GM11168 (cell line): Measurements from ENCODE around the gene PA2G4.
"Not testable (repeated sequence)": the region's sequence is repeated elsewhere in the genome, so short reads cannot be mapped to it uniquely, and the experiment has no call there.

Experiments
- in situ Hi-C: fragments of 300-500 bp; cut with MboI; formaldehyde crosslinking; loops from one replicate; pipeline ENCODE4 v1.12.0; 2022; ENCODE audit warnings: low sequenced_read_pairs; ENCODE audit not compliant: unreplicated experiment

Gene PA2G4

DNA sequence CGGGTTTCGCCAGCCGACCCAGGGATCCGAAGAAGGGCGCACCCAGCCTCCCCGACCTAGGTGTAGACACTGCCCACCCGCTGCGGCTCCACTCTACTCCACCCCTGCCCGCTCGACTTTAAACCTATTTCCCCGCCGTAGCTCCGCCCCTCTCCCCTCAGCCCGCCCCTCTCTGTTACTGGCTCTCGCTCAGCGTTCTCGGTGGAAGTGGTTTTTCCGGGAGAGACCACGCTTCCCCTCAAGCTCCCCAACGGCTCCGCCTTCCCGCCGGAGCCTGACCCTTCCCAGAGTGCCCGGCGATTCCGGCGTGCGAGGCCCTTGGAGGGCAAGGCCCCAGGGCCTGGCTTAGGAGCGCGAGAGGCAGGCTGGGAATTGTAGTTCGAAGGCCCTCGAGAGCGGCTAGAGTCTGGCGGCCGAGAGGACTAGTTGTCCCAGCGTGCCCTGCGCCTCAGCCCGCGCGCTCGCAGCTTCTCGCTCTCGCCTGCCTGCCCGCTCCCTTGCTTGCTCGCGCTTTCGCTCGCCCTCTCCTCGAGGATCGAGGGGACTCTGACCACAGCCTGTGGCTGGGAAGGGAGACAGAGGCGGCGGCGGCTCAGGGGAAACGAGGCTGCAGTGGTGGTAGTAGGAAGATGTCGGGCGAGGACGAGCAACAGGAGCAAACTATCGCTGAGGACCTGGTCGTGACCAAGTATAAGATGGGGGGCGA, at the start of gene PA2G4:
Gene PA2G4, plus strand, starts transcription at position 451 of the 706 bp plus-strand sequence. Its CDS starts 179 bp downstream, at position 630.
- in situ Hi-C loops, result no loop called here

DNA sequence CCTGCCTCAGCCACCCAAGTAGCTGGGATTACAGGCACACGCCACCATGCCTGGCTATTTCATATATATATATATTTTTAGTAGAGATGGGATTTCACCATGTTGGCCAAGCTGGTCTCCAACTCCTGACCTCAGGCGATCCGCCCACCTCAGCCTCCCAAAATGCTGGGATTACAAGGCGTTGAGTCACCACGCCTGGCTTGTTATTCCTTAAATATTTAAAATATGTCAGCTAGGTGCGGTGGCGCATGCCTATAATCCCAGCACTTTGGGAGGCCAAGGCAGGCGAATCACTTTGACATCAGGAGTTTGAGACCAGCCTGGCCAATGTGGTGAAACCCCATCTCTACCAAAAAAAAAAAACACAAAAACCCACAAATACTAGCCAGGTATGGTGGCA, 44.4 kb upstream of the PA2G4 start:
- in situ Hi-C loops, result not testable (repeated sequence)

DNA sequence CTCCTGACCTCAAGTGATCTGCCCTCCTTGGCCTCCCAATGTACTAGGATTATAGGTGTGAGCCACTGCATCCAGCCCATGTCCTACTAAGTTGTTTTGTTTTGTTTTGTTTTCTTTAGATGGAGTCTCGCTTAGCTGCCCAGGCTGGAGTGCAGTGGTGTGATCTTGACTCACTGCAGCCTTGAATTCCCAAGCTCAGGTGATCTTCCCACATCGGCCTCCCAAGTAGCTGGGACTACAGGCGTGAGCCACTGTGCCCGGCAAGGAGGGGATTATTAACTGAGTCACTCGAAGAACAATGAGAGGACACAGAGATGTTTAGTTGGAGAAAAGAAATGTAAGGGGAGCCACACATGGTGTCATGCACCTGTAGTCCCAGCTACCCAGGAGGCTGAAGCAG, 42.4 kb upstream of the PA2G4 start:
- in situ Hi-C loops, result no loop called here

DNA sequence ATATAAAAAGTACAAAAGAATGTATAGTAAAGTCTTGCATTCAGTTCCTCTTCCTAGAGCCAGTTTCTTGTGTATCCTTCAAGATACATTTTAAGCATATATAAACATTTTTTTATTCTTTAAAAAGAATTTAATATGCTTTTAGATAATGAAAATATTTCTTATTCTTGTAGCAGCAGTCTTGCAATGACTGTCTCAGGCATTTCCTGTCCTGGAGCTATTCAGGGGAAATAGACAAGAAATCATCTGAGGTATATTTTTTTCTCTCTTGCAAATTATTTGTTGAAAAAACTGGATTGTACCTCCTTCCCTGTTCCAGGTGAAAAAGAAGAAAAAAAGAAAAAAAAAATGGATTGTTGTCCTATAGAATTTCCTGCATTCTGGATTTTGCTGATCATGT, 41.4 kb upstream of the PA2G4 start:
- in situ Hi-C loops, result no loop called here

DNA sequence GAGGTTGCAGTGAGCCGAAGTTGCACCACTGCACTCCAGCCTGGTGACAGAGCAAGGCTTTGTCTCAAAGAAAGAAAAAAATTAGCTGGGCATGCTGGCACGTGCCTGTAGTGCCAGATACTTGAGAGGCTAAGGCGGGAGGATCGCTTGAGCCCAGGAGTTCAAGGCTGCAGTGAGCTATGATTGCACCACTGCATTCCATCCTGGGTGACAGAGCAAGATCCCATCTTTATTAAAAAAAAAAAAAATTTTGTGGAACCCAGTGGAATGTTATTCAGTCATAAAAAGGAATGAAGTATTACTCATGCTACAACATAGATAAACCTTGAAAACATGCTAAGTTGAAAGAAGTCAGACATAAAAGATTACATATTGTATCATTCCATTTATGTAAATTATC, 32.7 kb upstream of the PA2G4 start:
- in situ Hi-C loops, result no loop called here

DNA sequence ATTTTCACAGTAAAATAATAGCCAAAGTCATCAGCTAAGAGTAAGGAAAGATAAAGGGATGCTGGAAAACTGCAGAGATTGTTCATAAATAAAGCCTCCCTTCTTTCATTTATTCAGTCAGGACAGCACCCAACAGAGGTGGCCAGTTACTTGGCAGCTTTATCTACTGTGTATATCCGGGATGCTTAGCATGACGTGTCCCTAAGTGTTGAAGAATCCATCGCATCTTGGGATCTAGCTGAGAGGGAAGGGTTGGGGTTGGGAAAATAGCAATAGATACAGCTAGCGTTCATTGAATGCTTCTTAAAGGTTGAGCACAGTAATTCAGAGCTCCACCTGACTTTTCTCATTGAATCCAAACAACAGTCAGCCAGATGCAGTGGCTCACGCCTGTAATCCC, 30.0 kb upstream of the PA2G4 start:
- in situ Hi-C loops, result no loop called here

DNA sequence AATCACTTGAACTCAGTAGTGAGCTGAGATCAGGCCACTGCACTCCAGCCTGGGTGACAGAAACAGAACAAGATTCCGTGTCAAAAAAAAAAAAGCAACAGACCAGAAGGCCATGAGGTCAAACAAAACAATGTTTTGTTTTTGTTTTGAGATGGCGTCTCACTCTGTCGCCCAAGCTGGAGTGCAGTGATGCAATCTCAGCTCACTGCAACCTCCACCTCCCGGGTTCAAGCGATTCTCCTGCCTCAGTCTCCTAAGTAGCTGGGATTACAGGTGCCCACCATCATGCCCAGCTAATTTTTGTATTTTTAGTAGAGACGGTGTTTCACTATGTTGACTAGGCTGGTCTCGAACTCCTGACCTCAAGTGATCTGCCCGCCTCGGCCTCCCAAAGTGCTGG, 26.4 kb upstream of the PA2G4 start:
- in situ Hi-C loops, result not testable (repeated sequence)

DNA sequence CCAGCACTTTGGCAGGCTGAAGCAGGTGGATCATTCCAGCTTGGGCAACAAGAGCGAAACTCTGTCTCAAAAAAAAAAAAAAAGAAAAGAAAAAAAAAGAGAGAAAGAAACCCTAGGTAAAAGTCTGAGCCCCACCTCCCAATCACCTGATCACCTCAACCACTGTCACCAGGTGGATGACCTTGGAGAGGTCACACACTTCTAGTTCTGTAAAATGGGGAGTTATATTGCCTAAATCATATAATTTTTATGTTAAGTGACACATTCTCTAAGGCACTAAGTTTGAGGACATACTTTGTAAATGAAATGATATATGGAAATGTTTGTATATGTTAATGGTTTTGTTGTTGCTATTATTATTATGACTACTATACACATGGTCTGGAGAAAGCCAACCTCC, 25.9 kb upstream of the PA2G4 start:
- in situ Hi-C loops, result no loop called here

DNA sequence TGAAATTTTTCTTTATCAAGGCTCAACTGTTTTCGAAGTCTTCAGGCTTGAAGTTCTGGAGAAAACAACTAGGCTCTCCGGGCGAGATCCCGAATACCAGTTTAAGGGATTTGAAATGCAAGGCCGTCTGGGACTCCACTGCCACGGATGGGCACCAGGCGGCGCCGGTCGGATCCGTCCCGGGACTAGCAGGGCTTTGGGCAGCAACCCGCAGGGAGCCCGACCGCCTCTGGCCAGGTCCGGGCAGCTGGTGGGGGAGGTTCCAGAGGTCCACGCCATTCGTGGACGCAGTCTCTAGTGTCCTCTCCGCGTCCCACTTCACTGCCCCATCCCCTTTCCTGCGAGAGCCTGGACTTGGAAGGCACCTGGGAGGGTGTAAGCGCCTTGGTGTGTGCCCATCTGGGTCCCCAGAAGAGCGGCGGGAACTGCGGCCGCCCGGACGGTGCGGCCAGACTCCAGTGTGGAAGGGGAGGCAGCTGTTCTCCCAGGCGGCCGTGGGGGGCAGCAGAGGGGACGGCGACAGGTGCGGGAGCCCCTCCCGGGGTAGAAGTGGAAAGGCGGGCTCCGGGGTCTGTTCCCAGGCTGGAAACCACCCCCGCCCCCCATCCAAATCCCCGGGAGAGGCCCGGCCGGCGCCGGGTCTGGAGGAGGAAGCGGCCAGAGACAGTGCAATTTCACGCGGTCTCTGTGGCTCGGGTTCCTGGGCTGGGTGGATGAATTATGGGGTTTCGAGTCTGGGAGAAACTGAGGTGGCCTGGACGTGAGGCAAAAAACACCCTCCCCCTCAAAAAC, 25.2 kb upstream of the PA2G4 start:
- in situ Hi-C loops, result no loop called here

DNA sequence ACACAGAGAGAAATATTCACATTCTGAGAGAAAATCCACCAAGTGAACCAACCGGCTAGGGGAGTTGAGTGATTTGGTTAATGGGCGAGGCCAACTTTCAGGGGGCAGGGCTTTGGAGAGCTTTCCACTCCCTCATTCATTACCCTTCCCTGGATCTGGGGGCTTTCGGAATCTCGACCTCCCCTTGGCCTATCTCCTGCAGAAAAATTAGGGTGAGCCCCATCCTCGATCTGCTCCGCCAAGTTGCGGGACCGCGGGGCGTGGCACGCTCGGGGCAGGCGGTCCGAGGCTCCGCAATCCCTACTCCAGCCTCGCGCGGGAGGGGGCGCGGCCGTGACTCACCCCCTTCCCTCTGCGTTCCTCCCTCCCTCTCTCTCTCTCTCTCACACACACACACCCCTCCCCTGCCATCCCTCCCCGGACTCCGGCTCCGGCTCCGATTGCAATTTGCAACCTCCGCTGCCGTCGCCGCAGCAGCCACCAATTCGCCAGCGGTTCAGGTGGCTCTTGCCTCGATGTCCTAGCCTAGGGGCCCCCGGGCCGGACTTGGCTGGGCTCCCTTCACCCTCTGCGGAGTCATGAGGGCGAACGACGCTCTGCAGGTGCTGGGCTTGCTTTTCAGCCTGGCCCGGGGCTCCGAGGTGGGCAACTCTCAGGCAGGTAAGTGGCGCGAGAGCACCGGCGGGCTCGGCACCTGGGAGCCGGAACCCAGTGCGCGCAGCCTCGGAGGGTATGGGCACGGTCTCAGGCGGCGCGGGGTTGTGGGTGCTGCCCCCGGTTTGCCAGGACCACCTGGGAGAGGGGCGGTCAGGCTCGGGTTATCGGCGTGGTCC, 24.4 kb upstream of the PA2G4 start, which contains the start of gene ERBB3:
Gene ERBB3, plus strand, starts transcription at position 443 of the 833 bp plus-strand sequence. Its CDS starts 136 bp downstream, at position 579.
- in situ Hi-C loops, result no loop called here

DNA sequence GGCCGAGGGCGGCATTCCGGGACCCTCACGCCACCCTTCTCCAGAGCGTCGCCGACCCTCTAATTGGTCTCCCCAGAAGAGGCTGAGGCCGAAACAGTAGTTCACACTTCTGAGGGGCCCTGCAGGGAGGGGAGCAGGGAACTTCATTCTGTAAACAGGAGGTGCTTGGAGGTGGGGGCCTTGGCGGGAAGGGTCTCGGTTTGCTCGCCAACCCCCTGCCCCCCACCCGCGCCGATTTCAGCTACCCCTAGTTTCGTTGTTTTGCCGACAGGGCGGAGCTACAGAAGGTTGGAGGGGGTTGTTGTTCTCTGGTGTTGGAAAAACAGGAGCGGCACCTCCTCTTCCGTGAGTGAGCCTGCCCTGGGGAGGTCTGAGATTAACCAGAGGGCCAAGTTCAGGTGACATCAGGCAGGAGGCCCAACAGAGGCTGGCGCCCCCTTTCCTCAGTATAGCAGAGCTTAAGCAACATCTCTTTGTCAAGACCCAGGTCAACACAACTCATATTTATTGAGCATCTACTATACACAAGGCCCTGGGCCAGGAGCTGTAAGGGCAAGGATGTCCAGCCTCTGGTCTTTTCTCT, 23.7 kb upstream of the PA2G4 start:
- in situ Hi-C loops, result no loop called here

DNA sequence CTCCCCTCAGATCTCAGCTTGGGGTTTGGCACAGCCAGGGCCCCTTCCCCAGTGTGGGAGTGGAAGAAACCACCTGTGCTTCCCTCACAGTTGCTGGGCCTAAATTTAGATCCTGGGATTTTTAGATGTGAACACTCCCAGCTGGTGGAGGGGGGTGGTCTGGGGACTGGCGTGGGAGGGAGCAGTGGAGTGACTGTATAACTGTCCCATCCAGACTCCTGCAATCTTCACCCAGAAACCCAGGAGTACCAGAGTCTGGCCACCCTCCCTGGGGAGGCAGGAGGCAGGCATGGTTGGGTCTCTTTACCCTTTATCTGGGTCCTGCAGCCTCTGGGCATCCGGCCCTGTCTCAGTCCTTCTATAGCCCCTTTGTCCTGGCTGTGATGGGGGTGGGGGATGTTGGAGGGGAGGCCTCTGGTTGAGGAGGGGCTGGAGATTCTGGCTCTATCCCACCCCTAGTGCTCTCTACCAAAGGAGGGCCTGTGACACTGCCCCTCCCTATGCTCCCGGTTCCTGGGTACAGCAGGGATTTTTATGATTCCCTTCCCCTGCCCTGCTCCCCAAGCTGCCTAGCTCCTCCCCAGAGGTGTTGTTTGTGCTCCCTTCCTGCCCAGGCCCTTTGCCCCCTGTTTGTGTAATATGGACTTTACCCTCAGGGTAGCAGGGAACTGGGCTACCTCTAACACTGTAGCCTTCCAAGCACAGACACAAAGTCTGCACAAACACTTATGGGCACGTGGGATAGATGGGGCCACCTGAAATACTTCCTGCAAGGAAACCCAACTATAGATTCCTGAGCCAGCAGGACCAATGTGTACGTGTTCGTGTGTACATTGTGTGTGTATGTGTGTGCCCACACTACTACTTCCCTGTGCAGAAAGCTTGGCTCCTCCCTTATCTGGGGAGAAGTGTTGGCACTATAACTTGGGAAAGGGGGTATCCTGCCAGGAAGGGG, 22.7 kb upstream of the PA2G4 start:
- in situ Hi-C loops, result no loop called here

DNA sequence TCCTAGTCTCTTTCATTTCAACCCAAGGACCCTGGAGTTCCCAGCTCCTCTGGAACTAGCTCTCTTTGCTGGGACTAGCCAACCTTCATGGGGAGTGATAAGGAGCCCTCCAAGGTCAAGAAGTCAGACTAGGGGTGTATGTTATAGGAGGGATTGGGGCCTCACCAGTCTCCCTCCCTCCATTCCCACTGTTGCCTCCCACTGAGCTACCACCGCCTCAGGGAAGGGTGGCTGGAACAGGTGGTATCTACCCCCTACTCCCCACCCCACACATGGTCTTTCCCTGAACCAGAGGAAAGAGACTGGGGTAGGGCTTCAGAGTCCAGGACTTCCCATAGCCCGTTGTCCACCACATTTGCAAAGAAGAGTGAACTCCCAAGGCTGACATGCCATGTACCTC, 22.0 kb upstream of the PA2G4 start:
- in situ Hi-C loops, result no loop called here

DNA sequence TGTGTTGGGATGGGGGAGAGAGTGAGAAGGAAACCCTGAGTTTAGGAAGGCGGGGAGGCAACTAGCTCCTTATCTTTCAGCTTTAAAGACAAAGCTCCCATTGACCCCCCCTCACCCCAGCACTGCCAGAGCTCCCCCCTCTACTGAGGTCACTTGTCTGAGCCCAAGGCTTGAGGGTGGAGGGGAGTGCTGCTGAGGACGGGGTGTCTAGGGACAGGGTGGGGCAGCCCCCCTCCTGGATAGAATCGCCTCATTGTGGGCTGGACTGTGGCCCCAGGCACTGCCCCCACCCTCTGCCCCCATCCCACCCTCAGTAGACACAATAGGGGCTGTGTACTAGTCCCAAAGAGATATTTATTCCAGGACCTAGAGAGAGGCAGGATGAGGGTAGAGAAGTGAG, 21.4 kb upstream of the PA2G4 start:
- in situ Hi-C loops, result no loop called here

DNA sequence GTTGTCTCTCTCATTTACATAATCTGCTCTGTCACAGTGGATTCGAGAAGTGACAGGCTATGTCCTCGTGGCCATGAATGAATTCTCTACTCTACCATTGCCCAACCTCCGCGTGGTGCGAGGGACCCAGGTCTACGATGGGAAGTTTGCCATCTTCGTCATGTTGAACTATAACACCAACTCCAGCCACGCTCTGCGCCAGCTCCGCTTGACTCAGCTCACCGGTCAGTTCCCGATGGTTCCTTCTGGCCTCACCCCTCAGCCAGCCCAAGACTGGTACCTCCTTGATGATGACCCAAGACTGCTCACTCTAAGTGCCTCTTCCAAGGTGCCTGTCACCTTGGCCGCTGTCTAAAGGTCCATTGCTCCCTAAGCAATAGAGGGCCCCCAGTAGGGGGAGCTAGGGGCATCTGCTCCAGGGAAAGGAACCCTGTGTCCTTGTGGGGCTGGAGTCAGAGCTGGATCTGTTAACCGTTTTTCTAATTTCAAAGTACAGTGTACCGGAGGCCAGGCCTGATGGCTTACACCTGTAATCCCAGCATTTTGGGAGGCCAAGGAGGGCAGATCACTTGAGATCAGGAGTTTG, 19.3 kb upstream of the PA2G4 start:
- in situ Hi-C loops, result no loop called here

DNA sequence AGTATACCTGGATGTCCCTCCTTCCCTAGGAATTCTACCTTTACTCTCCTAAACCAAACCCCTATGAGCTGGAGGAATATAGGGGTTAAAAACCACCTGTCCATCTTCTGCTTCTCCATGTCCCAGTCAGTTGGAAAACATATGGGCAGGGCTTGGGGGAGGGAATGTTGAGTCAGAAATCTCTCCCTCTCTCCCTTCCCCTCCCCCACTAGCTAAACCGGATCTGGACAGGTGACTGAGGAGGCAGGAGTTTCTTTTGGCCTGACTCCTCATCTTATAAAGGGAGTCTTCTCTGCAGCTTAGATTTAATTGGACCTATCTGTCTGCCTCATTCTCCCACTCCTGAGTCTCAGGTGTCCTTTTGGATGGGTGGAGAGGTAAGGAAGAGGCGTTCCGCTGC, 18.3 kb upstream of the PA2G4 start:
- in situ Hi-C loops, result no loop called here

DNA sequence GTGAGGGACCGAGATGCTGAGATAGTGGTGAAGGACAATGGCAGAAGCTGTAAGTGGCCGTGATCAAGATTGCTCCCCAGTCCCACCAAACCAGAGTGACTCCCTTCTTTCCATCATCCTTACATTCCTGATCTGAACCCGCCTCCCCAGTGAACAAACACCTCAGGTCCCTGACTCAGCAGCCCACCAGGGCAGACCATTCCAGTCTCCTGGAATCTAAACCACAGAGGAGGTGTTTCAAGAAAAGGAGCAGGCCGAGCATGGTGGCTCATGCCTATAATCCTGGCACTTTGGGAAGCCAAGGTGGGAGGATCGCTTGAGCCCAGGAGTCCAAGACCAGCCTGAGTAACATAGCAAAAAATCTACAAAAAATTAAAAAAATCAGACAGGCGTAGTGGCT, 17.8 kb upstream of the PA2G4 start:
- in situ Hi-C loops, result no loop called here

DNA sequence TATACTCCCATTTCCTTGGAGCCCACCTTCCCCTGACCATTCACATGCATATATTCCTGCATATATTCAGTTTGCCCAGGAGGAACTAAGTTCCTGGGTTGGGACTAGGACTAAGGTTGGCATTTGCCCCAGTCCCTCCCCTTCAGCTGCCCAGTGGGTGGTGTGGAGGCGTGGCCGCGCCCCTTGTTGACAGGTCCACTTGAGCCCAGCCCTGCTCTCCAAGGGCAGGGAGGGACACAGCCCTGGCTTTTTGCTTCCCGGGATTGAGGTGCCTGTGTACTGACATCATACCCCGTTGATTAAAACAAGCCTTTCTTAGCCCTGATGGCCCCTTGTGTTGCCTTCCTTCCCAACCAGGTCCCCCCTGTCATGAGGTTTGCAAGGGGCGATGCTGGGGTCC, 17.1 kb upstream of the PA2G4 start:
- in situ Hi-C loops, result no loop called here

DNA sequence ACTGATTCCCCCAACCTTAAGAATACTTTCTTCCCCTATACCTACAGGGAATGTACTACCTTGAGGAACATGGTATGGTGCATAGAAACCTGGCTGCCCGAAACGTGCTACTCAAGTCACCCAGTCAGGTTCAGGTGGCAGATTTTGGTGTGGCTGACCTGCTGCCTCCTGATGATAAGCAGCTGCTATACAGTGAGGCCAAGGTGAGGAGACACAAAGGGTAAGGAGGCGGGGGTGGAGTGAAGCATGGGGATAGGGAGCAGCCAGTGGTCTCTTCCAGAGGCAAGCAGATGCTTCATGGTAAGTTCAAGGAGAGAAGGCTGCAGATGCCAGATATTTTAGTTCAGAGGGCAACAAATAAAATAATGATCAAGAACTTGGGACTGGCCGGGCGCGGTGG, 6.6 kb upstream of the PA2G4 start:
- in situ Hi-C loops, result no loop called here
